Stomach (tissue), 9 donors: Measurements from ENCODE around the gene VPS11. TPM values are rescaled to one million over a fixed set of nuclear protein-coding genes. Genes with fewer than 3 reads are reported as not detected.

Source experiments
- DNase-seq, 2 donors: peaks; one replicate each; pipeline versions ENCODE4 v3.0.0 to v3.0.0-alpha.2; 2013 to 2019
- H3K27ac ChIP-seq, 5 donors: fragments of 200-600 bp in 4 of 5; sonication (generic) in 4 of 5; one replicate each; pipeline ENCODE4 v1.5.1; 2013 to 2019; ENCODE audit warnings: mild to moderate bottlenecking in 1 of 5, moderate library complexity in 1 of 5
- H3K27me3 ChIP-seq, 3 donors: fragments of 200-600 bp; sonication (generic); one replicate each; pipeline ENCODE4 v1.5.1; 2017 to 2019; ENCODE audit warnings: mixed run types in 1 of 3
- H3K36me3 ChIP-seq, 4 donors: fragments of 200-600 bp; sonication (generic); 1 replicate in 3 of 4; 2 replicates in 1 of 4; pipeline ENCODE4 v1.5.1; 2016 to 2019
- H3K4me1 ChIP-seq, 4 donors: fragments of 200-600 bp; sonication (generic); one replicate each; pipeline ENCODE4 v1.5.1; 2016 to 2019
- H3K4me3 ChIP-seq, 4 donors: fragments of 200-600 bp; sonication (generic) in 3 of 4; one replicate each; pipeline ENCODE4 v1.5.1; 2016 to 2019; ENCODE audit warnings: mild to moderate bottlenecking in 1 of 4
- H3K9me3 ChIP-seq, 4 donors: fragments of 200-600 bp; sonication (generic); one replicate each; pipeline ENCODE4 v1.5.1; 2016 to 2019
- CTCF ChIP-seq, 7 experiments: fragments of 450-650 bp in 4 of 7; fragments of 200-600 bp in 3 of 7; sonication (generic) in 3 of 7; IDR thresholded peaks; one replicate each; pipeline ENCODE4 v1.5.1; 2016 to 2019; ENCODE audit warnings: antibody characterized with exemption in 7 of 7, control low read depth in 2 of 7, mild to moderate bottlenecking in 1 of 7
- EP300 ChIP-seq: sonication (generic); formaldehyde crosslinking; IDR thresholded peaks from one replicate; pipeline ENCODE4 v1.6.1; 2017; ENCODE audit warnings: antibody characterized with exemption
- POLR2A ChIP-seq, 4 donors: fragments of 450-650 bp; IDR thresholded peaks; one replicate each; pipeline ENCODE4 v1.6.1; 2016; ENCODE audit warnings: antibody characterized with exemption in 4 of 4, control low read depth in 2 of 4, mild to moderate bottlenecking in 1 of 4, moderate library complexity in 1 of 4
- POLR2AphosphoS5 ChIP-seq, 3 donors: sonication (generic); formaldehyde crosslinking; IDR thresholded peaks; one replicate each; pipeline ENCODE4 v1.6.1; 2016; ENCODE audit warnings: antibody characterized with exemption in 3 of 3
- WGBS, 5 donors: extraction: QIAGEN DNeasy Blood & Tissue Kit in 3 of 5; methylation state at CpG; one replicate each; pipeline versions ENCODE4 v1.1.5 to v1.1.7; 2013 to 2018; 5-methylcytosine and 5-hydroxymethylcytosine counted together
- intact Hi-C: fragments of 100-400 bp; cut with DNase I; formaldehyde crosslinking; loops from one replicate; pipeline ENCODE4 v1.15.1; 2023; ENCODE audit warnings: low total_unique reads
- polyA plus RNA-seq, 3 donors: library from polyadenylated mRNA; stranded (reverse); fragments of 200-250 nt; gene quantifications; one replicate each; pipeline ENCODE4 v1.2.3, GENCODE V29; 2013
- total RNA-seq, 5 donors: library from RNA; depleted of rRNA; stranded (reverse); fragments of >200 nt; gene quantifications; one replicate each; pipeline versions ENCODE4 v1.1.0 to v1.2.3, GENCODE V29; 2014 to 2016
- donor health status: healthy with polysubstance abuse.
- donor health status: Bipolar disorder and iron deficiency.
- donor health status: healthy.

Gene VPS11
- total and polyA plus RNA-seq, 8 donors = 8.2 to 190 (median 33.2) TPM

- Histone ChIP-seq H3K36me3 (peaks cover 4 to 44% (median 32%) of the 10 kb centered on the region in 4 donors), H3K27ac (peak within 1 kb of the TSS; percentile 80 to 89 (median 87)), H3K4me1 (peaks cover 16 to 52% (median 35%) of the 10 kb centered on the region in 4 donors), H3K9me3 (no peaks in the 10 kb centered on the region), H3K27me3 (no peaks in the 10 kb centered on the region), H3K4me3 (peak within 1 kb of the TSS; percentile 79 to 90 (median 86))
- intact Hi-C loops = no loop called here
- 0 to 1% (median 0%) methylated on average over 34 to 54 of the region's 54 CpGs for WGBS, 5 donors
- peak; percentile 100 for DNase-seq
- TF ChIP-seq POLR2AphosphoS5 (IDR thresholded peaks at IDR 0.05) = peak; percentile 47 to 96 (median 88)
- TF ChIP-seq CTCF (IDR thresholded peaks at IDR 0.05) = no peak
Measured at GRCh38 chr11:119121008-119121810, 53.6 kb downstream of the VPS11 start, which contains the start of gene HINFP. TSS of gene HINFP (plus strand) at chr11:119121580. CDS start at chr11:119126945, 5,365 bp downstream.

DNA sequence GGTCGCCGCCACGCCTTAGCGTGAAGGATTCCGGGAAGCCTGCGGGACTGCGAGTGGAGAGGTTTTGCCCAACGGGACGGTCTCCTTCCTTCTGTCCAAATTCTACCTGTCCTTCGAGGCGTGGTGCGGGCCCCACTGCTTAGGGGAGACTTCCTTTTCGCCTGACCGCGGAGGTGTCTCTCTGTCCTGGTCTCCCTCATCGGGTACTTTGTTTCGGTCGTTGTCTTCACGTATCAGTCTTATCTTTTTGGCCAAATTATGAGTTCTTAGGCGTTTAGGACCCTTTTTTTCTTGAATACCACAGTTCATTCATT, 54.1 kb downstream of the VPS11 start:
- H3K27ac ChIP-seq = peak overlapping the region; percentile 80 to 89 (median 86)
- DNase-seq = no peak
- H3K36me3 ChIP-seq = peaks cover 0 to 38% (median 28%) of the 10 kb centered on the region in 4 donors
- TF ChIP-seq CTCF (IDR thresholded peaks at IDR 0.05) (no peak), EP300 (no peak), POLR2AphosphoS5 (IDR thresholded peaks at IDR 0.05) (no peak), POLR2A (IDR thresholded peaks at IDR 0.05) (no peak)
- H3K4me3 ChIP-seq = peak overlapping the region; percentile 79 to 90 (median 86)
- peaks cover 16 to 56% (median 38%) of the 10 kb centered on the region in 4 donors for H3K4me1 ChIP-seq
- intact Hi-C loops = no loop called here
- no peaks in the 10 kb centered on the region for H3K27me3 ChIP-seq
- 0 to 1% (median 0%) methylated on average over 16 to 20 of the region's 20 CpGs for WGBS, 5 donors
- no peaks in the 10 kb centered on the region for H3K9me3 ChIP-seq

DNA sequence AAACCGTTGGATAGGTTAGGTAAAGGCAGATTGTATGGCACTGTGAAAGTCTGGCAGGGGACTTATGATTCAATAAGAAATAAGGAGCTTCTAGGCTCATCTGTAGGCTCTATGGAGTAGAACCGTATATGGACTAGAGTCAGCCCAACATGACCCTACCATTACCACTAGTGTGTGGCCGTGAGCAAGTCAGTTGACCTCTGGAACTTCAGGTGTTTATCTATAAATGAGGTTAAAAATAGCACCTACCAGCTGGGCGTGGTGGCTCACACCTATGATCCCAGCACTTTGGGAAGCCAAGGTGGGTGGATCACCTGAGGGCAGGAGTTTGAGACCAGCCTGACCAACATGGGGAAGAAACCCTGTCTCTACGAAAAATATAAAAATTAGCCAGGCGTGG, 58.2 kb downstream of the VPS11 start:
- no peak for DNase-seq
- Histone ChIP-seq H3K9me3 (no peaks in the 10 kb centered on the region), H3K27ac (no peak overlapping the region), H3K36me3 (peaks cover 4 to 63% (median 57%) of the 10 kb centered on the region in 4 donors), H3K27me3 (no peaks in the 10 kb centered on the region), H3K4me1 (peaks cover 10 to 51% (median 36%) of the 10 kb centered on the region in 4 donors), H3K4me3 (no peak overlapping the region)
- intact Hi-C loops = no loop called here
- WGBS, 5 donors = 63 to 79% (median 73%) methylated on average over 6 of the region's 6 CpGs
- TF ChIP-seq POLR2A (IDR thresholded peaks at IDR 0.05) (no peak), POLR2AphosphoS5 (IDR thresholded peaks at IDR 0.05) (no peak), CTCF (IDR thresholded peaks at IDR 0.05) (no peak), EP300 (no peak)

DNA sequence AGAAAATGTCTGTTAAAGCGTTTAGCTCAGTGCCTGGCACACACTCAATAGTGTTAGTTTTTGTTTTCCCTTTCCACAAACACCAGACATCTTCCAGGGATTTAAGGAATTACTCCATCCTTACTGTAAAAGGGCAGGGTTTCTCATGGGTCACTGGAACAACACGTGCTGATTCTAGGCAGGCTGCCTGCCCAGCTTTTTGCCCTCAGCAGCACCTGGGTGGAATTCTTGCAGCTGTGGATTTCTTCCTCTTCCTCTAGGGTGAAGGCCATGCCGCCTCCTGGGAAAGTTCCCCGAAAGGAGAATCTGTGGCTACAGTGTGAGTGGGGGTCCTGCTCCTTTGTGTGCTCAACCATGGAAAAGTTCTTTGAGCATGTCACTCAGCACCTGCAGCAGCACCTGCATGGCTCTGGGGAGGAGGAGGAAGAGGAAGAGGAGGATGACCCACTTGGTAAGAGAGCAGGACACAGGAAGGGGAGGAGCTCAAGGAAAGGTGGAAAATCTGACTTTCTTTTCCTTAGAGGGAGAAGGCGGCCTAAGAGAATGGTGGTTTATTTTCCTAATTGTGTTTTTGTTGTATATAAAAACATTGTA, 59.2 kb downstream of the VPS11 start:
- H3K36me3 ChIP-seq = peaks cover 14 to 73% (median 66%) of the 10 kb centered on the region in 4 donors
- intact Hi-C loops = no loop called here
- peak overlapping the region in 4 of 5 donors; percentile 4 to 62 (median 14) for H3K27ac ChIP-seq

More for the DNA sequence above, 59.2 kb downstream of the VPS11 start:
- Histone ChIP-seq H3K27me3 (no peaks in the 10 kb centered on the region), H3K9me3 (no peaks in the 10 kb centered on the region), H3K4me3 (no peak overlapping the region), H3K4me1 (peaks cover 9 to 49% (median 33%) of the 10 kb centered on the region in 4 donors)
- no peak for TF ChIP-seq POLR2A (IDR thresholded peaks at IDR 0.05)
- no peak for TF ChIP-seq CTCF (IDR thresholded peaks at IDR 0.05)
- TF ChIP-seq EP300 = no peak
- no peak for TF ChIP-seq POLR2AphosphoS5 (IDR thresholded peaks at IDR 0.05)
- WGBS, 5 donors = 48 to 61% (median 58%) methylated on average over 5 of the region's 5 CpGs
- DNase-seq = no peak
